Esophagus squamous epithelium (tissue), 4 donors: Measurements from ENCODE around the gene BIRC6.

ENCODE experiments used
- POLR2A ChIP-seq, 4 donors: fragments of 450-650 bp; IDR thresholded peaks; one replicate each; pipeline ENCODE4 v1.6.1; 2017; ENCODE audit warnings: antibody characterized with exemption in 4 of 4, mild to moderate bottlenecking in 4 of 4, moderate library complexity in 3 of 4
- TF ChIP-seq, protein P1 (sequence below), 6 experiments: fragments of 450-650 bp in 4 of 6; fragments of 200-600 bp in 2 of 6; sonication (generic) in 2 of 6; IDR thresholded peaks; one replicate each; pipeline ENCODE4 v1.5.1; 2016 to 2019; ENCODE audit warnings: antibody characterized with exemption in 6 of 6, mild to moderate bottlenecking in 4 of 6, moderate library complexity in 4 of 6

DNA sequence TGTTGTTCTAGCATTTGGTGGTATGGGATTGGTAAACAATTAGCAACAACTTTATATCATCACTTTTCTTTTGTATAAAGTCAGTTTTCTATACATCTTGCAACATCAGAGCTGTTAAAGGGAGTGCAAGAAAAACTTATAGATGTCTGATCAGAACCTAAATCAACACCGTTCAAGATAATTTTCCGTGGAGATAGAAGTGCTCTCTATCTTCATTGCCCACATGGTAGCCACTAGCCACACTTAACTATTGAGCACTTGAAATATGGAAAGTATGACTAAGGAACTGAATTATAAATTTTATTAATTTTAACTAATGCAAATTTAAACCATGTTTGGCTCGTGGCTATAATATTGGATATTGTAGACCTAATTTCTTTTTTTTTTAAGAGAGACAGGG, 276.2 kb downstream of the BIRC6 start:
- TF ChIP-seq, protein P1, sequence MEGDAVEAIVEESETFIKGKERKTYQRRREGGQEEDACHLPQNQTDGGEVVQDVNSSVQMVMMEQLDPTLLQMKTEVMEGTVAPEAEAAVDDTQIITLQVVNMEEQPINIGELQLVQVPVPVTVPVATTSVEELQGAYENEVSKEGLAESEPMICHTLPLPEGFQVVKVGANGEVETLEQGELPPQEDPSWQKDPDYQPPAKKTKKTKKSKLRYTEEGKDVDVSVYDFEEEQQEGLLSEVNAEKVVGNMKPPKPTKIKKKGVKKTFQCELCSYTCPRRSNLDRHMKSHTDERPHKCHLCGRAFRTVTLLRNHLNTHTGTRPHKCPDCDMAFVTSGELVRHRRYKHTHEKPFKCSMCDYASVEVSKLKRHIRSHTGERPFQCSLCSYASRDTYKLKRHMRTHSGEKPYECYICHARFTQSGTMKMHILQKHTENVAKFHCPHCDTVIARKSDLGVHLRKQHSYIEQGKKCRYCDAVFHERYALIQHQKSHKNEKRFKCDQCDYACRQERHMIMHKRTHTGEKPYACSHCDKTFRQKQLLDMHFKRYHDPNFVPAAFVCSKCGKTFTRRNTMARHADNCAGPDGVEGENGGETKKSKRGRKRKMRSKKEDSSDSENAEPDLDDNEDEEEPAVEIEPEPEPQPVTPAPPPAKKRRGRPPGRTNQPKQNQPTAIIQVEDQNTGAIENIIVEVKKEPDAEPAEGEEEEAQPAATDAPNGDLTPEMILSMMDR (IDR thresholded peaks at IDR 0.05): no peak
- TF ChIP-seq POLR2A (IDR thresholded peaks at IDR 0.05): no peak
